ENCODE measurements around the gene AGBL5. TPM values are rescaled to one million over a fixed set of nuclear protein-coding genes. Genes with fewer than 3 reads are reported as not detected.

AGBL5 gene
- total and polyA plus RNA-seq, 9 of the 15 experiments (the other 6 are each of a cell fraction or from before 2014, with no cell fraction given) = 3.3 to 52.7 (median 26.2) TPM

DNA sequence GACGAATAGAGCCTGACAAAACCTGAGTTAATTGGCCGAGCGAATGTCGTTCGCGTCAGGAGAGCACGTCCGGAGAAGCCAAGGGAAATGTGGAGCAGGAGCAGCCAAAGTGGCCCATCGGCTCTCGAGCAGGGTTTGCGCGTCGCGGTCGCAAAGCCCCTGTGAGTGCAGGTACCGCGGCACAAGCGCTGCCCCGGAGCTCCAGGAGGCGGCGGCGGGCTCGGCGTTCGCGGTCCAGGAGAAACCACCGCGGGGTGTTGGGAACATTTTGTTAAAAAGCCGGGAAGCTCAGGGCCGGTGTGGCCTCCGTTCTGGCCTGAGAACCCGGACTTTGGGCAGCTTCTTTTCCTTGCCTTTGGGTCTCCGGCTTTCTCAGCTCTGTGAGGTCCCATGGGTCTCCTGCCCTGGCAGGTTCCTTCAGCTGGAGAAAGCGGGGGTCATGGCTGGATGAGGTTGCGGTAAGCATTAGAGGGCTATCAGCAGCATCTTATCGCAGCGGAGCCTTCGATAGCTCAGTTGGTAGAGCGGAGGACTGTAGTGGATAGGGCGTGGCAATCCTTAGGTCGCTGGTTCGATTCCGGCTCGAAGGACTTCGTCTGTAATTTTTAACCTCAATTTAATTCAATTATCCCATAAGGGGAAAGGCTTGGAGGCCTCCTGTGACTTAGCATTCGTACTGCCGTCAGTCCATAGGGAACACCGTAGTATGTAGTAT lies 1.0 kb upstream of the AGBL5 start (continued):
- no peak for TF ChIP-seq RBM25 (IDR thresholded peaks at IDR 0.05; ENCODE audit: low read depth, low read length, severe bottlenecking)
- TF ChIP-seq NUFIP1 (IDR thresholded peaks at IDR 0.05; ENCODE audit: partially characterized antibody) = no peak
- TF ChIP-seq ZNF764 (CRISPR knock-in tag; IDR thresholded peaks at IDR 0.05; ENCODE audit: low read depth) = peak; percentile 77
- TF ChIP-seq KLF6 (CRISPR knock-in tag; IDR thresholded peaks at IDR 0.05; ENCODE audit: borderline replicate concordance) = peak; percentile 81; the same call in 1 of the 2 replicates
- TF ChIP-seq U2AF2 (optimal IDR thresholded peaks at IDR 0.05; ENCODE audit: low read depth, low read length) = no peak
- TF ChIP-seq BDP1 (IDR thresholded peaks at IDR 0.05; ENCODE audit: insufficient read depth, insufficient read length) = peak; percentile 81
- peak; percentile 25; the same call in 1 of the 2 replicates for TF ChIP-seq MAFF (IDR thresholded peaks at IDR 0.05; ENCODE audit: low read length)
- TF ChIP-seq, protein P1, sequence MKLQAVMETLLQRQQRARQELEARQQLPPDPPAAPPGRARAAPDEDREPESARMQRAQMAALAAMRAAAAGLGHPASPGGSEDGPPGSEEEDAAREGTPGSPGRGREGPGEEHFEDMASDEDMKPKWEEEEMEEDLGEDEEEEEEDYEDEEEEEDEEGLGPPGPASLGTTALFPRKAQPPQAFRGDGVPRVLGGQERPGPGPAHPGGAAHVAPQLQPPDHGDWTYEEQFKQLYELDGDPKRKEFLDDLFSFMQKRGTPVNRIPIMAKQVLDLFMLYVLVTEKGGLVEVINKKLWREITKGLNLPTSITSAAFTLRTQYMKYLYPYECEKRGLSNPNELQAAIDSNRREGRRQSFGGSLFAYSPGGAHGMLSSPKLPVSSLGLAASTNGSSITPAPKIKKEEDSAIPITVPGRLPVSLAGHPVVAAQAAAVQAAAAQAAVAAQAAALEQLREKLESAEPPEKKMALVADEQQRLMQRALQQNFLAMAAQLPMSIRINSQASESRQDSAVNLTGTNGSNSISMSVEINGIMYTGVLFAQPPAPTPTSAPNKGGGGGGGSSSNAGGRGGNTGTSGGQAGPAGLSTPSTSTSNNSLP (IDR thresholded peaks at IDR 0.05; ENCODE audit: borderline replicate concordance, low read depth, low read length) = peak; percentile 77
- 0 out of 2 replicates have a peak, but pooled peaks have one; percentile 37 for TF ChIP-seq ZNF77 (CRISPR knock-in tag; IDR thresholded peaks at IDR 0.05)
- TF ChIP-seq, protein P2, sequence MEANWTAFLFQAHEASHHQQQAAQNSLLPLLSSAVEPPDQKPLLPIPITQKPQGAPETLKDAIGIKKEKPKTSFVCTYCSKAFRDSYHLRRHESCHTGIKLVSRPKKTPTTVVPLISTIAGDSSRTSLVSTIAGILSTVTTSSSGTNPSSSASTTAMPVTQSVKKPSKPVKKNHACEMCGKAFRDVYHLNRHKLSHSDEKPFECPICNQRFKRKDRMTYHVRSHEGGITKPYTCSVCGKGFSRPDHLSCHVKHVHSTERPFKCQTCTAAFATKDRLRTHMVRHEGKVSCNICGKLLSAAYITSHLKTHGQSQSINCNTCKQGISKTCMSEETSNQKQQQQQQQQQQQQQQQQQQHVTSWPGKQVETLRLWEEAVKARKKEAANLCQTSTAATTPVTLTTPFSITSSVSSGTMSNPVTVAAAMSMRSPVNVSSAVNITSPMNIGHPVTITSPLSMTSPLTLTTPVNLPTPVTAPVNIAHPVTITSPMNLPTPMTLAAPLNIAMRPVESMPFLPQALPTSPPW (CRISPR knock-in tag; IDR thresholded peaks at IDR 0.05) = 0 out of 2 replicates have a peak, but pooled peaks have one; percentile 14
- TF ChIP-seq POLR2B (IDR thresholded peaks at IDR 0.05; ENCODE audit: low read depth, partially characterized antibody) = peak; percentile 69
- TF ChIP-seq, protein P3, sequence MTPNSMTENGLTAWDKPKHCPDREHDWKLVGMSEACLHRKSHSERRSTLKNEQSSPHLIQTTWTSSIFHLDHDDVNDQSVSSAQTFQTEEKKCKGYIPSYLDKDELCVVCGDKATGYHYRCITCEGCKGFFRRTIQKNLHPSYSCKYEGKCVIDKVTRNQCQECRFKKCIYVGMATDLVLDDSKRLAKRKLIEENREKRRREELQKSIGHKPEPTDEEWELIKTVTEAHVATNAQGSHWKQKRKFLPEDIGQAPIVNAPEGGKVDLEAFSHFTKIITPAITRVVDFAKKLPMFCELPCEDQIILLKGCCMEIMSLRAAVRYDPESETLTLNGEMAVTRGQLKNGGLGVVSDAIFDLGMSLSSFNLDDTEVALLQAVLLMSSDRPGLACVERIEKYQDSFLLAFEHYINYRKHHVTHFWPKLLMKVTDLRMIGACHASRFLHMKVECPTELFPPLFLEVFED (CRISPR knock-in tag; conservative IDR thresholded peaks at IDR 0.05) = peak; percentile 37; the same call in 1 of the 2 replicates
- peak; percentile 19 for TF ChIP-seq PHF20 (IDR thresholded peaks at IDR 0.05; ENCODE audit: partially characterized antibody)
- TF ChIP-seq POLR2A (conservative IDR thresholded peaks at IDR 0.05) = peak; percentile 72
- no peak for TF ChIP-seq LARP7 (IDR thresholded peaks at IDR 0.05)
- TF ChIP-seq ELF4 (CRISPR knock-in tag; IDR thresholded peaks at IDR 0.05) = peak; percentile 72
